ENCODE measurements around the gene VIPR1.

DNA sequence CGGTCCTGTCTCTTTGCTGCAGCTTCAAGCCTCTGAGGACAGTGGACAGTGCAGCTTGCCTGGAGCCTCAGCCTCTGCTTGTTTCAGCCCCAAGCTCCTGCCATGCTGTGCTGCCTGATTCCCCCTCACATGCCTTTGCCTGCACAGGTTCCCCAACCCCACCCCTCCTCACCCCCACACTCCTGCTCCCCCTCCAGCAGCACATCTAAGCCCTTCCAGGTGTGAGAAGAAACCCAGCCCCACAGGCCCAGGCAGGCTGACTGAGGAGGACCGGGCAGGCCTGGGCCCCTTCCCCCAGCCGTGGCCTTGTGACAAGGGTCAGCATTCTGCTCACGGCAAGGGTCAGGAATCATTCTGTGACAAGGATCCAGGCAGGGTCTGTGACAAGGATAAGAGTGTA is 22.8 kb downstream of the VIPR1 start:
- TF ChIP-seq, protein P1, sequence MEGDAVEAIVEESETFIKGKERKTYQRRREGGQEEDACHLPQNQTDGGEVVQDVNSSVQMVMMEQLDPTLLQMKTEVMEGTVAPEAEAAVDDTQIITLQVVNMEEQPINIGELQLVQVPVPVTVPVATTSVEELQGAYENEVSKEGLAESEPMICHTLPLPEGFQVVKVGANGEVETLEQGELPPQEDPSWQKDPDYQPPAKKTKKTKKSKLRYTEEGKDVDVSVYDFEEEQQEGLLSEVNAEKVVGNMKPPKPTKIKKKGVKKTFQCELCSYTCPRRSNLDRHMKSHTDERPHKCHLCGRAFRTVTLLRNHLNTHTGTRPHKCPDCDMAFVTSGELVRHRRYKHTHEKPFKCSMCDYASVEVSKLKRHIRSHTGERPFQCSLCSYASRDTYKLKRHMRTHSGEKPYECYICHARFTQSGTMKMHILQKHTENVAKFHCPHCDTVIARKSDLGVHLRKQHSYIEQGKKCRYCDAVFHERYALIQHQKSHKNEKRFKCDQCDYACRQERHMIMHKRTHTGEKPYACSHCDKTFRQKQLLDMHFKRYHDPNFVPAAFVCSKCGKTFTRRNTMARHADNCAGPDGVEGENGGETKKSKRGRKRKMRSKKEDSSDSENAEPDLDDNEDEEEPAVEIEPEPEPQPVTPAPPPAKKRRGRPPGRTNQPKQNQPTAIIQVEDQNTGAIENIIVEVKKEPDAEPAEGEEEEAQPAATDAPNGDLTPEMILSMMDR (IDR thresholded peaks at IDR 0.05), result no peak
- TF ChIP-seq POLR2A (IDR thresholded peaks at IDR 0.05) (no peak), POLR2AphosphoS5 (IDR thresholded peaks at IDR 0.05) (no peak)
